Measurements from ENCODE around the gene DEFB121.

DEFB121 gene

GRCh38 chr20:31406115-31406514 lies at the start of gene DEFB121:
Gene DEFB121, minus strand, starts transcription at chr20:31406215. Its CDS starts 63 bp downstream, at chr20:31406152.
- no peak for ATAC-seq
- TF ChIP-seq ZFP3 (CRISPR knock-in tag; IDR thresholded peaks at IDR 0.05) (no peak), PPARA (CRISPR knock-in tag; IDR thresholded peaks at IDR 0.05; ENCODE audit: borderline replicate concordance) (no peak), ZC3H10 (CRISPR knock-in tag; IDR thresholded peaks at IDR 0.05) (no peak), ZNF565 (CRISPR knock-in tag; conservative IDR thresholded peaks at IDR 0.05; ENCODE audit: low read depth) (no peak)
- TF ChIP-seq, protein P1, sequence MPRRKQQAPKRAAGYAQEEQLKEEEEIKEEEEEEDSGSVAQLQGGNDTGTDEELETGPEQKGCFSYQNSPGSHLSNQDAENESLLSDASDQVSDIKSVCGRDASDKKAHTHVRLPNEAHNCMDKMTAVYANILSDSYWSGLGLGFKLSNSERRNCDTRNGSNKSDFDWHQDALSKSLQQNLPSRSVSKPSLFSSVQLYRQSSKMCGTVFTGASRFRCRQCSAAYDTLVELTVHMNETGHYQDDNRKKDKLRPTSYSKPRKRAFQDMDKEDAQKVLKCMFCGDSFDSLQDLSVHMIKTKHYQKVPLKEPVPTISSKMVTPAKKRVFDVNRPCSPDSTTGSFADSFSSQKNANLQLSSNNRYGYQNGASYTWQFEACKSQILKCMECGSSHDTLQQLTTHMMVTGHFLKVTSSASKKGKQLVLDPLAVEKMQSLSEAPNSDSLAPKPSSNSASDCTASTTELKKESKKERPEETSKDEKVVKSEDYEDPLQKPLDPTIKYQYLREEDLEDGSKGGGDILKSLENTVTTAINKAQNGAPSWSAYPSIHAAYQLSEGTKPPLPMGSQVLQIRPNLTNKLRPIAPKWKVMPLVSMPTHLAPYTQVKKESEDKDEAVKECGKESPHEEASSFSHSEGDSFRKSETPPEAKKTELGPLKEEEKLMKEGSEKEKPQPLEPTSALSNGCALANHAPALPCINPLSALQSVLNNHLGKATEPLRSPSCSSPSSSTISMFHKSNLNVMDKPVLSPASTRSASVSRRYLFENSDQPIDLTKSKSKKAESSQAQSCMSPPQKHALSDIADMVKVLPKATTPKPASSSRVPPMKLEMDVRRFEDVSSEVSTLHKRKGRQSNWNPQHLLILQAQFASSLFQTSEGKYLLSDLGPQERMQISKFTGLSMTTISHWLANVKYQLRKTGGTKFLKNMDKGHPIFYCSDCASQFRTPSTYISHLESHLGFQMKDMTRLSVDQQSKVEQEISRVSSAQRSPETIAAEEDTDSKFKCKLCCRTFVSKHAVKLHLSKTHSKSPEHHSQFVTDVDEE (CRISPR knock-in tag; IDR thresholded peaks at IDR 0.05) = no peak
- TF ChIP-seq, protein P2, sequence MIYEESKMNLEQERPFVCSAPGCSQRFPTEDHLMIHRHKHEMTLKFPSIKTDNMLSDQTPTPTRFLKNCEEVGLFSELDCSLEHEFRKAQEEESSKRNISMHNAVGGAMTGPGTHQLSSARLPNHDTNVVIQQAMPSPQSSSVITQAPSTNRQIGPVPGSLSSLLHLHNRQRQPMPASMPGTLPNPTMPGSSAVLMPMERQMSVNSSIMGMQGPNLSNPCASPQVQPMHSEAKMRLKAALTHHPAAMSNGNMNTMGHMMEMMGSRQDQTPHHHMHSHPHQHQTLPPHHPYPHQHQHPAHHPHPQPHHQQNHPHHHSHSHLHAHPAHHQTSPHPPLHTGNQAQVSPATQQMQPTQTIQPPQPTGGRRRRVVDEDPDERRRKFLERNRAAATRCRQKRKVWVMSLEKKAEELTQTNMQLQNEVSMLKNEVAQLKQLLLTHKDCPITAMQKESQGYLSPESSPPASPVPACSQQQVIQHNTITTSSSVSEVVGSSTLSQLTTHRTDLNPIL (CRISPR knock-in tag; IDR thresholded peaks at IDR 0.05; ENCODE audit: low read depth) = no peak

DNA sequence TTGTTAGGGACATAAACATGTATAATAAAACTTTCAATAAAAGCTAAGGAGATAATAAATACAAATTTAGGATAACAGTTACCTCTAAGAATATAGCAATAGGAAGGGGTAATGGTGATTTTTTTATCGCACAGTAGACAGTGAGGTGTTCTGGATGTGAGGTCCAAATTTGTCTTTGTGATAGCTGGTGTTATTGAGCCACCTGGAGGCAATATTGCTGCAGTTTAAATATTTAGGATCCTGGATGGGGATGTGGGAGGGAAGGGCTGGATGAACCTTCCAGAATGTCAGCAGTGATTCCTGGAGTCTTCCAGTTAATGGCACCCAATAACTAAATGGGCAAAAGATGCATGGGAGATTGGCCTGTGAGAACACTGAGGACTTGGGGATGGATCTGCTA lies 48.3 kb upstream of the DEFB121 start:
- no peak for ATAC-seq
- no peak for TF ChIP-seq ZNF8 (CRISPR knock-in tag; IDR thresholded peaks at IDR 0.05)
- no peak for TF ChIP-seq ZC3H10 (CRISPR knock-in tag; IDR thresholded peaks at IDR 0.05)
- no peak for TF ChIP-seq ZFP3 (CRISPR knock-in tag; IDR thresholded peaks at IDR 0.05)
- no peak for TF ChIP-seq ZNF565 (CRISPR knock-in tag; conservative IDR thresholded peaks at IDR 0.05; ENCODE audit: low read depth)
- no peak for TF ChIP-seq ZNF70 (CRISPR knock-in tag; IDR thresholded peaks at IDR 0.05)
- no peak for TF ChIP-seq OSR1 (CRISPR knock-in tag; IDR thresholded peaks at IDR 0.05)
- no peak for TF ChIP-seq TOX (CRISPR knock-in tag; IDR thresholded peaks at IDR 0.05; ENCODE audit: borderline replicate concordance)
- TF ChIP-seq, protein P2 (CRISPR knock-in tag; IDR thresholded peaks at IDR 0.05; ENCODE audit: low read depth) = no peak
- TF ChIP-seq, protein P1 (CRISPR knock-in tag; IDR thresholded peaks at IDR 0.05) = no peak
- no peak for TF ChIP-seq CSRNP3 (CRISPR knock-in tag; IDR thresholded peaks at IDR 0.05)
- TF ChIP-seq PPARA (CRISPR knock-in tag; IDR thresholded peaks at IDR 0.05; ENCODE audit: borderline replicate concordance) = no peak
- TF ChIP-seq ESRRG (CRISPR knock-in tag; IDR thresholded peaks at IDR 0.05) = no peak
- TF ChIP-seq ARNTL (CRISPR knock-in tag; IDR thresholded peaks at IDR 0.05; ENCODE audit: borderline replicate concordance, low read depth) = no peak
- TF ChIP-seq BACH2 (CRISPR knock-in tag; IDR thresholded peaks at IDR 0.05; ENCODE audit: borderline replicate concordance) = no peak
- TF ChIP-seq GLIS3 (CRISPR knock-in tag; IDR thresholded peaks at IDR 0.05) = no peak
- TF ChIP-seq ISL1 (CRISPR knock-in tag; IDR thresholded peaks at IDR 0.05) = no peak
- TF ChIP-seq PATZ1 (CRISPR knock-in tag; IDR thresholded peaks at IDR 0.05; ENCODE audit: borderline replicate concordance) = no peak
- TF ChIP-seq ZFP30 (CRISPR knock-in tag; IDR thresholded peaks at IDR 0.05) = no peak

All from SK-N-SH treated with all-trans-retinoic acid at 6 μM for 48 hours (cell line).